Mesenteric fat pad (tissue), 1 donor: ENCODE data around the gene RFFL. TPM values are rescaled to one million over a fixed set of nuclear protein-coding genes. Genes with fewer than 3 reads are reported as not detected.
A peak's percentile ranks its signal among the peaks of the same experiment; 100 is the strongest.
"Not testable (repeated sequence)": the region's sequence is repeated elsewhere in the genome, so short reads cannot be mapped to it uniquely, and the experiment has no call there.

Source experiments
- DNase-seq: peaks from one replicate; pipeline ENCODE4 v3.0.0-alpha.2; 2020; ENCODE audit warnings: low spot score
- total RNA-seq: library from RNA; stranded (reverse); fragmentation: NEBNext Ultra II Directional; extraction: Animal tissue kit (Norgen Biotek cat#: 25700); gene quantifications from one replicate; pipeline ENCODE4 v1.2.1, GENCODE V29; 2021
- donor health status: DM: yes; HTN: yes; CAD: no.

The RFFL gene
- total RNA-seq, 1 donor from 2014 or later, result 23.7 TPM

- peak; percentile 65 for DNase-seq
Observed at GRCh38 chr17:35011671-35012216, 51.8 kb downstream of the RFFL start.

- DNase-seq, result no peak
Observed at GRCh38 chr17:35010093-35010492, 53.4 kb downstream of the RFFL start.

- DNase-seq, result peak; percentile 69
Observed at GRCh38 chr17:35006961-35007360, 56.5 kb downstream of the RFFL start.

GRCh38 chr17:35006345-35006744 is 57.2 kb downstream of the RFFL start:
- peak; percentile 3 for DNase-seq

- DNase-seq, result peak; percentile 28
Observed at GRCh38 chr17:35003778-35004177, 59.7 kb downstream of the RFFL start.

- DNase-seq, result no peak
Observed at GRCh38 chr17:35002876-35003551, 60.5 kb downstream of the RFFL start.

- no peak for DNase-seq
Observed at GRCh38 chr17:35001549-35001948, 62.0 kb downstream of the RFFL start.

- DNase-seq, result not testable (repeated sequence)
Observed at GRCh38 chr17:35000965-35001364, 62.5 kb downstream of the RFFL start.

GRCh38 chr17:34999456-34999855 is 64.1 kb downstream of the RFFL start:
- no peak for DNase-seq

GRCh38 chr17:34998205-34998604 is 65.3 kb downstream of the RFFL start:
- no peak for DNase-seq

- no peak for DNase-seq
Observed at GRCh38 chr17:34997355-34997862, 66.1 kb downstream of the RFFL start.

GRCh38 chr17:34996422-34997285 is 66.9 kb downstream of the RFFL start:
- no peak for DNase-seq

- DNase-seq, result no peak
Observed at GRCh38 chr17:34993031-34993430, 70.5 kb downstream of the RFFL start.

GRCh38 chr17:34991606-34992005 is 71.9 kb downstream of the RFFL start:
- DNase-seq, result no peak

GRCh38 chr17:34990921-34991365 is 72.6 kb downstream of the RFFL start:
- DNase-seq, result no peak

GRCh38 chr17:34989473-34989872 is 74.0 kb downstream of the RFFL start:
- no peak for DNase-seq

GRCh38 chr17:34988644-34989043 is 74.9 kb downstream of the RFFL start:
- DNase-seq, result no peak

- DNase-seq, result no peak
Observed at GRCh38 chr17:34987232-34987631, 76.3 kb downstream of the RFFL start.

GRCh38 chr17:34981538-34982241 is 81.8 kb downstream of the RFFL start:
- DNase-seq, result no peak

GRCh38 chr17:34980681-34981537 is 82.6 kb downstream of the RFFL start:
- DNase-seq, result peak; percentile 91

GRCh38 chr17:34980353-34980680 is 83.2 kb downstream of the RFFL start, which contains the start of gene LIG3:
LIG3 (plus strand) TSS chr17:34980512; CDS start chr17:34983006, 2,494 bp downstream.
- peak; percentile 98 for DNase-seq
